Globus pallidus (tissue), 1 donor: ENCODE measurements around the gene C12orf54.
"Not testable (repeated sequence)": the region's sequence is repeated elsewhere in the genome, so short reads cannot be mapped to it uniquely, and the experiment has no call there.

ENCODE experiments used
- DNase-seq: peaks from one replicate; pipeline ENCODE4 v3.0.0-alpha.2; 2015; ENCODE audit warnings: low spot score

The C12orf54 gene

GRCh38 chr12:48482198-48482597, at the start of gene C12orf54:
C12orf54 (plus strand) TSS chr12:48482498; CDS start chr12:48483297, 799 bp downstream.
- no peak for DNase-seq

DNA sequence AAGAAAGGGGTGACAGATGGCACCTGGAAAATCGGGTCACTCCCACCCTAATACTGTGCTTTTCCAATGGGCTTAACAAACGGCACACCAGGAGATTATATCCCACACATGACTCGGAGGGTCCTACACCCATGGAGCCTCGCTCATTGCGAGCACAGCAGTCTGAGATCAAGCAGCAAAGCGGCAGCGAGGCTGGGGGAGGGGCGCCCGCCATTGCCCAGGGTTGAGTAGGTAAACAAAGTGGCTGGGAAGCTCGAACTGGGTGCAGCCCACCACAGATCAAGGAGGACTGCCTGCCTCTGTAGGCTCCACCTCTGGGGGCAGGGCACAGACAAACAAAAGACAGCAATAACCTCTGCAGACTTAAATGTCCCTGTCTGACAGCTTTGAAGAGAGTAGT, 48.3 kb upstream of the C12orf54 start:
- DNase-seq = not testable (repeated sequence)

- DNase-seq = no peak
Observed at GRCh38 chr12:48441069-48441468, 41.2 kb upstream of the C12orf54 start.

DNA sequence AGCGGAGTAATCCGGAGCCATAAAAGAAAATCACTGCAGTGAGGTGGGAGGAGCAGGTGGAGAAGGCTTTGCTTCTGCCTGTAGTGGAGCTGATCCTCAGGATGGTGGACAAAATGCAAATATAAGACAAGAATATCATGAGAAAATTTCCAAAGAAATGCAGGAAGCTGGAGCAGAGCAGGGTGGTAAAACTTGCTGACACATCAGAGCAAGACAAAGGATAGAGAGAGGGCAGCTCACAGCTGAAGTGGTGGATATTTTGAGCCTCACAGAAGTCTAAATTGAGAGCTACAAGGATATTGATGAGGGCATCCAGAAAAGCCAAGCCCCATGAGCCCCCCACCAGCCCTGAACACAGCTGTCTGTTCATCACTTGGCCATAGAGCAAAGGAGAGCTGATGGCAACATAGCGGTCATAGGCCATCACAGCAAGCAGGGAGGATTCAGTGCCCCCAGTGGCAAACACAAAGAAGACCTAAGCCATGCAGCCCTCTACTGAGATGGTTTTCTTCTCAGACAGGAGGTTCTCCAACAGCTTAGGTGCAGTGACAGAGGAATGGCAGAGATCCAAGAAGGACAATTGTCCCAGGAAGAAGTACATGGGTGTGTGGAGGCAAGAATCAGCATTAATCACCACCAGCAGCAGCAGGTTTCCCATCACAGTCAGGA, 40.0 kb upstream of the C12orf54 start:
- DNase-seq = no peak

DNA sequence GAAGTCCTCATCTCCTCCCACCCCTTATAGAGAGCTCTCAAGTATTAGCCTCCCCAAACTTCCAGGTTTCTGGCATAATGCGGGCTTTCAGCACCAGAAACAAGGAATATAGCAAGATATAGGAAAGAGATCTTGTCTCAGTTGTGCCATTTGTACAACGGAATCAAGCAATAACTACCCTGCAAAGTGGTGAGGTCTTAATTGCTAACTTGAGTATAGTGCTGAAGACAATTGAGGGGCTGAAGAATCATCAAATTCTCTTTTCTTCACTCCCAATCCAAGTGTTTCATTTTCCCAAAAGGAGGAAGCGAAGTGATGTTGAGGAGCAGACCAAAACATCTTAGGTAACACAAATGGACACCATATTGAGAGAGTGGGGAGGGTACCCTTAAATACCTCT, 36.8 kb upstream of the C12orf54 start:
- DNase-seq = no peak

DNA sequence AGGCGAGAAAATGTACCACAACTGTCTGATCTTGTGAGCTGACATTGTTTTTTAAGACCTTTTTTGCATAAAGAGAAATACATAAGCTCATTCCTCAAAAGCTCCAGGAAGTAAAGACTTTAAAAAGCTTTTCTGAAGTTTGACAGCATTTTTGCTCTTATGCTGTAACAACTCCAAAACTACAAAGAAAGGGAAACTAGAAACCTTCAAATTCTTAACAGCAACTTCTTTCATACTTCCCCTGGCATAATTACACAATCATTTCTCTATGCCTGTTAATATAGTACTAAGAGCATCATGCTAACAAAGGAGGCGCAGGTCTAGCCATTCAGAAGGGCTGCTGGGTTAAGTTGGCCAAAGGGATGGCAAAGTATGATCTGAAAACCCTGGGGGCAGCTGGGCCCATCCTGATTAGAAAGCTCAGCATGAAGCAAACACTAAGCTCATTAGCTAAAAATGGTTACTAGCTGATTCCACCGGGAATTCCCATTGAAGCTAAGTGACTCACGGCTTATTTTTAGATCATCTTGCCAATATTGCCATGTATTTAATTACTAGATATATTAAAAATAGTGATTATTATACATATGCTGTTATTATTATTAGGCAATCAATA, 36.0 kb upstream of the C12orf54 start:
- no peak for DNase-seq

DNA sequence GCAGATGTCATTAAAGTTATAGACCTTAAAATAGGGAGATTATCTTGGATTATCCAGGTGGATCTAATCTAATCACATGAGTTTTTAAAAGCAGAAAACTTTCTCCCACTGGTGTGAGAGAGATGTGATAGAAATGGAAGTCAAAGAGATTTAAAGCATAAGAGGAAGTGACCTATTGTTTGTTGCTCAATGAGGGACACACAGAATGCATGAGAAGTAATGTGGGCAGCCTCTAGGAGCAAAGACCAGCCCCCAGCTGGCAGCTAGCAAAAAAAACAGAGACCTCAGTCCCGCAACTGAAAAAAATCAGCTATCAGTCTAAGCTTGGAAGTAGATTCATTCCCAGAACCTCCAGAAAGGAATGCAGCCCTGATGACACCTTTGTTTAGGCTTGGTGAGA, 34.5 kb upstream of the C12orf54 start:
- no peak for DNase-seq

DNA sequence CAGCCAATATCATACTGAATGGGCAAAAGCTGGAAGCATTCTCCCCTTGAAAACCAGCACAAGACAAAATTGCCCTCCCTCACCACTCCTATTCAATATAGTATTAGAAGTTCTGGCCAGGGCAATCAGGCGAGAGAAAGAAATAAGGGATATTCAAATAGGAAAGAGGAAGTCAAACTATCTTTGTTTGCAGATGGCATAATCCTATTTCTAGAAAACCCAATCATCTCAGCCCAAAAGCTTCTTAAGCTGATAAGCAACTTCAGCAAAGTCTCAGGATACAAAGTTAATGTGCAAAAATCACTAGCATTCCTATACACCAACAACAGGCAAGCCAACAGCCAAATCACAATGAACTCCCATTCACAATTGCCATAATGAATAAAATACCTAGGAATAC, 30.9 kb upstream of the C12orf54 start:
- no peak for DNase-seq

- not testable (repeated sequence) for DNase-seq
Observed at GRCh38 chr12:48452961-48453360, 29.3 kb upstream of the C12orf54 start.

GRCh38 chr12:48454667-48455066, 27.6 kb upstream of the C12orf54 start:
- no peak for DNase-seq

DNA sequence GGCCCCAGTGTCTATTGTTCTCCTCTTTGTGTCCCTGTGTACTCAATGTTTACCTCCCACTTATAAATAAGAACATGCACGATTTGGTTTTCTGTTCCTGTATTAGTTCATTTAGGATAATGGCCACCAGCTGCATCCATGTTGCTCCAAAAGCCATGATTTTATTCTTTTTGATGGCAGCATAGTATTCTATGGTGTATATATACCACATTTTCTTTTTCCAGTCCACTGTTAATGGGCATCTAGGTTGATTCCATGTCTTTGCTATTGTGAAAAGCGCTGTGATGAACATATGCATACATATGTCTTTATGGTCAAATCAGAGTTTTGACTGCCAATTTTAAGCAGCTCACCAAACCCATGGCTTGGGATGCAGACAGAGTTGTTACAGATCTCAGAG, 27.2 kb upstream of the C12orf54 start:
- no peak for DNase-seq

DNA sequence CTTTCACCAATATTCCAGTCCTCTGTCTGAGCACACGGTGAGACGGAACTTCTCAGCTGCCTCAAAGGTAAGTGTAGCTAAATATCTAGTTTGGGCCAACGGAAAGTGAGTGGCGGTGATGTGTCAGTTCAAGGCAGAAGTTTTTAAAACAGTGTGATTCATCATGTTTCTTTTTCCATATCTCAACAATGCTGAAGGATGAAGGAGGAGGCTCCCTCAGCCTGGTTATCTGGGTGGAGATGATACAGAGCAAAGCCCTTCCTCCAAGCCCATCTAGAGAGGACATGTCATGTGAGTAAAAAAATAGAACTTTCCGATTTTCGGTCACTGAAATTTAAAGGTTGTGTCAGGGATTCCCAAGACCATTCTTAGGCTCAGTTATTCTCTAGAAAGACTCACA, 23.0 kb upstream of the C12orf54 start:
- DNase-seq = no peak

DNA sequence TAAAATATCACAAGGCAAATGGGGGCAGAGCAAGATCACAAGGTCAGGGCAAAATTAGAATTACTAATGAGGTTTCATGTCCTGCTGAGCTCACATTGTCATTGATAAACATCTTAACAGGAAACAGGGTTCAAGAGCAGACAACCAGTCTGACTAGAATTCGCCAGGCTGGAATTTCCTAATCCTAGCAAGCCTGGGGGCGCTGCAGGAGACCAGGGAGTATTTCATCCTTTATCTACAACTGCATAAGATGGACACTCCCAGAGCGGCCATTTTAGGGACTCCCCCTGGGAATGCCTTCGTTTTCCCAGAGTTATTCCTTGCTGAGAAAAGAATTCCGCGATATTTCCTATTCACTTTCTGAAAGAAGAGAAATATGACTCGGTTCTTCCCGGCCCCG, 13.3 kb upstream of the C12orf54 start:
- DNase-seq = not testable (repeated sequence)

GRCh38 chr12:48472259-48472658, 10.0 kb upstream of the C12orf54 start, which contains the start of gene ANP32D:
ANP32D (plus strand) TSS chr12:48472559; CDS start chr12:48472665, 106 bp downstream.
- DNase-seq = no peak

DNA sequence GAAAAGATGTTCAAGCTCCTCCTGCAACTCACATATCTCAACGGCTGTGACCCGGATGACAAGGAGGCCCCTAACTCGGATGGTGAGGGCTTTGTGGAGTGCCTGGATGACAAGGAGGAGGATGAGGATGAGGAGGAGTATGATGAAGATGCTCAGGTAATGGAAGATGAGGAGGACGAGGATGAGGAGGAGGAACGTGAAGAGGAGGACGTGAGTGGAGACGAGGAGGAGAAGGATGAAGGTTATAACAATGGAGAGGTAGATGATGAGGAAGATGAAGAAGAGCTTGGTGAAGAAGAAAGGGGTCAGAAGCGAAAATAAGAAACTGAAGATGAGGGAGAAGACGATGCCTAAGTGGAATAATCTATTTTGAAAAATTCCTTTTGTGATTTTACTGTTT, 9.2 kb upstream of the C12orf54 start:
- DNase-seq = no peak

DNA sequence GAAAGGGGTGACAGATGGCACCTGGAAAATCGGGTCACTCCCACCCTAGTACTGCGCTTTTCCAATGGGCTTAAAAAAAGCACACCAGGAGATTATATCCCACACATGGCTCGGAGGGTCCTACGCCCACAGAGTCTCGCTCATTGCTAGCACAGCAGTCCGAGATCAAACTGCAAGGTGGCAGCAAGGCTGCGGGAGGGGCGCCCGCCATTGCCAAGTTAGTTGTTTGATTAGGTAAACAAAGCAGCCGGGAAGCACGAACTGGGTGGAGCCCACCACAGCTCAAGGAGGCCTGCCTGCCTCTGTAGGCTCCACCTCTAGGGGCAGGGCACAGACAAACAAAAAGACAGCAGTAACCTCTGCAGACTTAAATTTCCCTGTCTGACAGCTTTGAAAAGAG, 7.8 kb upstream of the C12orf54 start:
- not testable (repeated sequence) for DNase-seq

GRCh38 chr12:48482930-48483329, 632 bp downstream of the C12orf54 start:
- DNase-seq = no peak

- no peak for DNase-seq
Observed at GRCh38 chr12:48486261-48486660, 4.0 kb downstream of the C12orf54 start.

- DNase-seq = no peak
Observed at GRCh38 chr12:48486679-48487078, 4.4 kb downstream of the C12orf54 start.

DNA sequence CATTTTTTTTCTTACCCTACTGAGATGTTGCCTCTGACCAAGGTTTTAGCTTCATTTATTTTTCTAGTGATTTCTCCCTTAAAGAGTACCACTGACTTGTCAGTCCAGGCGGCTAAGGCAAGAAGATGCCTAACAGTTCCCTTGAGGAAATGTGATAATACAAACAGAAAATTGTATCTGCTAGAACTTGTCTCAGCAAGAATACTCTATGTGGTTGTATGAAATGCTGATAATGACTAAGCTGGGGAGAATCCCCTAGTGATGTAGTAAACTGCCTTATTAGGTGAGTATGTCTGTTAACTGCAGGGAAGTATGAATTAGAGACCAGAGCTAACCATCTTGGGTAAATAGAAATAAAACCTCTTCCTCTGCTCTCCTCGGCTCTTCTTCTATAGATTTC, 6.7 kb downstream of the C12orf54 start:
- DNase-seq = no peak

DNA sequence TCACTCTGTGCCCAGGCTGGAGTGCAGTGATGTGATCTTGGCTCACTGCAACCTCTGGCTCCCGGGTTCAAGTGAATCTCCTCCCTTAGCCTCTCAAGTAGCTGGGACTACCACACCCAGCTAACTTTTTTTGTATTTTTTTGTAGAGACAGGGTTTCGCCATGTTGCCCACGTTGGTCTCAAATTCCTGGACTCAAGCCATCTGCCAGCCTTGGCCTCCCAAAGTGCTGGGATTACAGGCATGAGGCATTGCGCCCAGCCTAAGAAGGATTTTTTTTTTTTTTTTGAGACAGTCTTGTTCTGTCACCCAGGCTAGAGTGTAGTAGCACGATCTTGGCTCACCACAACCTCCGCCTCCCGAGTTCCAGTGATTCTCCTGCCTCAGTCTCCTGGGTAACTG, 7.2 kb downstream of the C12orf54 start:
- not testable (repeated sequence) for DNase-seq

GRCh38 chr12:48500281-48500680, 18.0 kb downstream of the C12orf54 start:
- not testable (repeated sequence) for DNase-seq

GRCh38 chr12:48506836-48507235, 24.5 kb downstream of the C12orf54 start:
- not testable (repeated sequence) for DNase-seq

DNA sequence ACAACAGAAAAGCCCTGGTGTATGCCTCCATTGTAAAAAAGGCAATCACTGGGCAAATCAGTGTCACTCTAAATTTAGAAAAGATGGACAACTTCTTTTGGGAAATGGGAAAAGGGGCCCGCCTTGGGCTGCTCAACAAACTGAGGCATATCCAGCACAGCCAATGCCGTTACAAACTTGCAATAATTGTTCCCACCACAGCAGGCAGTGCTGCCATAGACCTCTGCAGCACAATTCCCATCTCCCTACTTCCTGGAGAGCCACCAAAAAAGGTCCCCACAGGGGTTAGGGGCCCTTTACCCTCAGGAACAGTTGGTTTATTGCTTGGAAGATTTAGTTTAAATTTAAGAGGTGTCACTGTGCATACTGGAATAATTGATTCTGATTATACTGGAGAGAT, 26.7 kb downstream of the C12orf54 start:
- DNase-seq = no peak
